NCI-H2171 treated with DMSO at 0.1 percent for 48 hours (cell line): ENCODE measurements around the gene PPP1R9B.
A peak's percentile ranks its signal among the peaks of the same experiment; 100 is the strongest.

Source experiments
- DNase-seq: peaks from one replicate; lab custom pipeline; 2025; lab: John Stamatoyannopoulos, UW

Gene PPP1R9B

GRCh38 chr17:50139950-50140885 is 10.3 kb downstream of the PPP1R9B start:
- peak; percentile 52 for DNase-seq

- DNase-seq, result no peak
Observed at GRCh38 chr17:50139185-50139783, 11.2 kb downstream of the PPP1R9B start.

- no peak for DNase-seq
Observed at GRCh38 chr17:50137042-50137441, 13.4 kb downstream of the PPP1R9B start.

- no peak for DNase-seq
Observed at GRCh38 chr17:50136096-50136687, 14.3 kb downstream of the PPP1R9B start.

GRCh38 chr17:50135316-50136095 is 15.0 kb downstream of the PPP1R9B start:
- no peak for DNase-seq

GRCh38 chr17:50134206-50135110 is 16.0 kb downstream of the PPP1R9B start:
- DNase-seq, result no peak

- DNase-seq, result no peak
Observed at GRCh38 chr17:50133769-50134099, 16.7 kb downstream of the PPP1R9B start.

GRCh38 chr17:50133028-50133768 is 17.3 kb downstream of the PPP1R9B start:
- DNase-seq, result no peak

GRCh38 chr17:50132104-50132794 is 18.2 kb downstream of the PPP1R9B start:
- no peak for DNase-seq

- DNase-seq, result no peak
Observed at GRCh38 chr17:50130559-50131305, 19.7 kb downstream of the PPP1R9B start.

GRCh38 chr17:50129728-50130558 is 20.5 kb downstream of the PPP1R9B start, which contains the start of gene SAMD14:
SAMD14 (minus strand) TSS chr17:50130160; CDS start chr17:50124959, 5,201 bp downstream.
- DNase-seq, result peak; percentile 55

- DNase-seq, result no peak
Observed at GRCh38 chr17:50129353-50129727, 21.1 kb downstream of the PPP1R9B start.

- DNase-seq, result peak; percentile 47
Observed at GRCh38 chr17:50128441-50129352, 21.8 kb downstream of the PPP1R9B start.

GRCh38 chr17:50127697-50128361 is 22.6 kb downstream of the PPP1R9B start:
- no peak for DNase-seq

GRCh38 chr17:50125420-50125997 is 25.0 kb downstream of the PPP1R9B start:
- DNase-seq, result peak; percentile 86
